KBM-7 (cell line): ENCODE measurements around the gene GAL3ST3.

ENCODE experiments used
- DNase-seq: peaks from one replicate; pipeline ENCODE4 v3.0.0-alpha.2; 2015
- in situ Hi-C: fragments of 300-500 bp; cut with MboI; formaldehyde crosslinking; loops from 2 replicates; pipeline ENCODE4 v1.14.3; 2020; ENCODE audit warnings: low sequenced_read_pairs, low pct_unique_long_range_greater_than_20kb, mixed read lengths

GAL3ST3 gene

GRCh38 chr11:66001942-66002647 lies 46.9 kb downstream of the GAL3ST3 start, which contains the start of the genes BANF1 and EIF1AD:
BANF1 (plus strand) TSS chr11:66002503; CDS start chr11:66003251, 748 bp downstream.
EIF1AD (minus strand) TSS chr11:66002157; CDS start chr11:66000389, 1,768 bp downstream.
- peak; percentile 98 for DNase-seq
- in situ Hi-C loops = no loop called here

- in situ Hi-C loops = no loop called here
- no peak for DNase-seq
Observed at GRCh38 chr11:65997286-65997685, 51.7 kb downstream of the GAL3ST3 start.

GRCh38 chr11:65992056-65992455 lies 56.9 kb downstream of the GAL3ST3 start:
- no peak for DNase-seq
- in situ Hi-C loops = no loop called here
